ENCODE results near the gene TOPBP1. TPM values are rescaled to one million over a fixed set of nuclear protein-coding genes. Genes with fewer than 3 reads are reported as not detected.
A peak's percentile ranks its signal among the peaks of the same experiment; 100 is the strongest.

Gene TOPBP1
- total RNA-seq, 2 experiments from 2014 or later: 96.1 to 98.7 TPM

GRCh38 chr3:133598405-133598804 lies 63.3 kb downstream of the TOPBP1 start:
- no peak overlapping the region for H3K4me3 Mint-ChIP-seq
- no peaks in the 10 kb centered on the region for H3K9me3 Mint-ChIP-seq (ENCODE audit: insufficient read depth)
- H3K36me3 Mint-ChIP-seq (ENCODE audit: low read depth): peaks cover 34% of the 10 kb centered on the region
- peaks cover 7% of the 10 kb centered on the region for H3K4me1 Mint-ChIP-seq (ENCODE audit: low read depth)
- H3K27me3 Mint-ChIP-seq (ENCODE audit: low read depth): no peaks in the 10 kb centered on the region
- DNase-seq (no peak), ATAC-seq (no peak)
- POLR2A ChIA-PET: no interaction called here
- CTCF ChIA-PET: no interaction called here
- H3K27ac Mint-ChIP-seq: no peak overlapping the region

- H3K4me1 Mint-ChIP-seq (ENCODE audit: low read depth): peaks cover 7% of the 10 kb centered on the region
- no peak for DNase-seq
- no peak overlapping the region for H3K4me3 Mint-ChIP-seq
- H3K9me3 Mint-ChIP-seq (ENCODE audit: insufficient read depth): no peaks in the 10 kb centered on the region
- H3K36me3 Mint-ChIP-seq (ENCODE audit: low read depth): peaks cover 11% of the 10 kb centered on the region
- no peak overlapping the region for H3K27ac Mint-ChIP-seq
- no peaks in the 10 kb centered on the region for H3K27me3 Mint-ChIP-seq (ENCODE audit: low read depth)
- CTCF ChIA-PET: interaction anchor here (0.5 to 1.5 kb wide), 6 partner anchors 12 to 371 kb away, joined by 3 to 4 read pairs (median 4); no protein-coding TSS in a partner anchor
- POLR2A ChIA-PET: interaction anchor here (1.1 to 1.7 kb wide), 2 partner anchors 20 to 37 kb away, joined by 3 to 6 read pairs; no protein-coding TSS in a partner anchor
- ATAC-seq: peak; percentile 32
Measured at GRCh38 chr3:133595341-133595740, 66.4 kb downstream of the TOPBP1 start.

- CTCF ChIA-PET: interaction anchor here (0.9 kb wide), 1 partner anchor 21 kb away, joined by 3 read pairs; no protein-coding TSS in a partner anchor
- Mint-ChIP-seq H3K4me3 (no peak overlapping the region), H3K4me1 (ENCODE audit: low read depth) (peaks cover 7% of the 10 kb centered on the region), H3K27me3 (ENCODE audit: low read depth) (no peaks in the 10 kb centered on the region), H3K27ac (no peak overlapping the region), H3K36me3 (ENCODE audit: low read depth) (peaks cover 22% of the 10 kb centered on the region), H3K9me3 (ENCODE audit: insufficient read depth) (no peaks in the 10 kb centered on the region)
- POLR2A ChIA-PET: no interaction called here
- DNase-seq (no peak), ATAC-seq (no peak)
Measured at GRCh38 chr3:133593243-133593642, 68.5 kb downstream of the TOPBP1 start.

- Mint-ChIP-seq H3K4me3 (no peak overlapping the region), H3K4me1 (ENCODE audit: low read depth) (peaks cover 7% of the 10 kb centered on the region), H3K27ac (no peak overlapping the region), H3K27me3 (ENCODE audit: low read depth) (no peaks in the 10 kb centered on the region), H3K9me3 (ENCODE audit: insufficient read depth) (no peaks in the 10 kb centered on the region), H3K36me3 (ENCODE audit: low read depth) (peaks cover 23% of the 10 kb centered on the region)
- ChIA-PET CTCF (interaction anchor here (0.9 kb wide), 1 partner anchor 20 kb away, joined by 3 read pairs; no protein-coding TSS in a partner anchor), POLR2A (interaction anchor here (1.2 kb wide), 1 partner anchor 12 kb away, joined by 6 read pairs; no protein-coding TSS in a partner anchor)
- ATAC-seq (no peak), DNase-seq (no peak)
Measured at GRCh38 chr3:133592843-133593242, 68.9 kb downstream of the TOPBP1 start.

- ChIA-PET CTCF (interaction anchor here (1.4 kb wide), 1 partner anchor 12 kb away, joined by 5 read pairs; no protein-coding TSS in a partner anchor), POLR2A (interaction anchor here (0.6 kb wide), 2 partner anchors 15 to 179 kb away, joined by 3 read pairs; no protein-coding TSS in a partner anchor)
- H3K9me3 Mint-ChIP-seq (ENCODE audit: insufficient read depth): no peaks in the 10 kb centered on the region
- no peak for DNase-seq
- peaks cover 7% of the 10 kb centered on the region for H3K4me1 Mint-ChIP-seq (ENCODE audit: low read depth)
- H3K36me3 Mint-ChIP-seq (ENCODE audit: low read depth): peaks cover 32% of the 10 kb centered on the region
- H3K27me3 Mint-ChIP-seq (ENCODE audit: low read depth): no peaks in the 10 kb centered on the region
- ATAC-seq: no peak
- H3K4me3 Mint-ChIP-seq: no peak overlapping the region
- H3K27ac Mint-ChIP-seq: no peak overlapping the region
Measured at GRCh38 chr3:133591271-133591742, 70.4 kb downstream of the TOPBP1 start.

- POLR2A ChIA-PET: interaction anchor here (1.5 kb wide), 1 partner anchor 12 kb away, joined by 3 read pairs; no protein-coding TSS in a partner anchor
- Mint-ChIP-seq H3K36me3 (ENCODE audit: low read depth) (peaks cover 42% of the 10 kb centered on the region), H3K4me3 (no peak overlapping the region), H3K27ac (no peak overlapping the region), H3K4me1 (ENCODE audit: low read depth) (no peaks in the 10 kb centered on the region), H3K9me3 (ENCODE audit: insufficient read depth) (no peaks in the 10 kb centered on the region), H3K27me3 (ENCODE audit: low read depth) (no peaks in the 10 kb centered on the region)
- ATAC-seq: no peak
- DNase-seq: no peak
- CTCF ChIA-PET: no interaction called here
Measured at GRCh38 chr3:133589503-133589902, 72.2 kb downstream of the TOPBP1 start.

- peaks cover 46% of the 10 kb centered on the region for H3K36me3 Mint-ChIP-seq (ENCODE audit: low read depth)
- no peak overlapping the region for H3K27ac Mint-ChIP-seq
- no peaks in the 10 kb centered on the region for H3K9me3 Mint-ChIP-seq (ENCODE audit: insufficient read depth)
- no peaks in the 10 kb centered on the region for H3K4me1 Mint-ChIP-seq (ENCODE audit: low read depth)
- ChIA-PET POLR2A (interaction anchor here (1.5 kb wide), 1 partner anchor 11 kb away, joined by 3 read pairs; no protein-coding TSS in a partner anchor), CTCF (interaction anchor here (0.7 kb wide), 1 partner anchor 101 kb away, joined by 3 read pairs; no protein-coding TSS in a partner anchor)
- H3K27me3 Mint-ChIP-seq (ENCODE audit: low read depth): no peaks in the 10 kb centered on the region
- no peak overlapping the region for H3K4me3 Mint-ChIP-seq
- DNase-seq: no peak
- no peak for ATAC-seq
Measured at GRCh38 chr3:133588784-133589465, 72.8 kb downstream of the TOPBP1 start.

GRCh38 chr3:133588035-133588434 lies 73.7 kb downstream of the TOPBP1 start:
- Mint-ChIP-seq H3K9me3 (ENCODE audit: insufficient read depth) (no peaks in the 10 kb centered on the region), H3K36me3 (ENCODE audit: low read depth) (peaks cover 54% of the 10 kb centered on the region), H3K4me3 (no peak overlapping the region), H3K27ac (no peak overlapping the region), H3K4me1 (ENCODE audit: low read depth) (peaks cover 3% of the 10 kb centered on the region), H3K27me3 (ENCODE audit: low read depth) (no peaks in the 10 kb centered on the region)
- ATAC-seq: no peak
- CTCF ChIA-PET: interaction anchor here (0.6 to 1.0 kb wide), 5 partner anchors 10 to 123 kb away, joined by 3 to 4 read pairs (median 3); no protein-coding TSS in a partner anchor
- POLR2A ChIA-PET: interaction anchor here (1.5 kb wide), 1 partner anchor 10 kb away, joined by 3 read pairs; no protein-coding TSS in a partner anchor
- DNase-seq: no peak

GRCh38 chr3:133583396-133583795 lies 78.3 kb downstream of the TOPBP1 start:
- ChIA-PET CTCF (no interaction called here), POLR2A (no interaction called here)
- no peaks in the 10 kb centered on the region for H3K27me3 Mint-ChIP-seq (ENCODE audit: low read depth)
- peaks cover 22% of the 10 kb centered on the region for H3K4me1 Mint-ChIP-seq (ENCODE audit: low read depth)
- H3K9me3 Mint-ChIP-seq (ENCODE audit: insufficient read depth): no peaks in the 10 kb centered on the region
- H3K4me3 Mint-ChIP-seq: no peak overlapping the region
- H3K27ac Mint-ChIP-seq: no peak overlapping the region
- peaks cover 70% of the 10 kb centered on the region for H3K36me3 Mint-ChIP-seq (ENCODE audit: low read depth)
- ATAC-seq: no peak
- no peak for DNase-seq

- POLR2A ChIA-PET: interaction anchor here (0.6 to 9.1 kb wide), 7 partner anchors 10 to 137 kb away, joined by 3 to 95 read pairs (median 4); no protein-coding TSS in a partner anchor
- Mint-ChIP-seq H3K36me3 (ENCODE audit: low read depth) (peaks cover 72% of the 10 kb centered on the region), H3K27ac (peak overlapping the region; percentile 74), H3K4me3 (peak overlapping the region; percentile 68), H3K9me3 (ENCODE audit: insufficient read depth) (no peaks in the 10 kb centered on the region), H3K4me1 (ENCODE audit: low read depth) (peaks cover 47% of the 10 kb centered on the region), H3K27me3 (ENCODE audit: low read depth) (no peaks in the 10 kb centered on the region)
- CTCF ChIA-PET: interaction anchor here (0.7 to 5.4 kb wide), 27 partner anchors 9 to 852 kb away, joined by 3 to 66 read pairs (median 4); no protein-coding TSS in a partner anchor
- DNase-seq (no peak), ATAC-seq (no peak)
Measured at GRCh38 chr3:133578548-133579191, 83.1 kb downstream of the TOPBP1 start.

- peak overlapping the region; percentile 99 for H3K4me3 Mint-ChIP-seq
- H3K27ac Mint-ChIP-seq: peak overlapping the region; percentile 70
- POLR2A ChIA-PET: interaction anchor here (0.6 to 9.1 kb wide), 2 partner anchors 15 to 85 kb away, joined by 3 to 95 read pairs; no protein-coding TSS in a partner anchor
- ATAC-seq (no peak), DNase-seq (no peak)
- CTCF ChIA-PET: interaction anchor here (0.6 to 8.4 kb wide), 6 partner anchors 12 to 850 kb away, joined by 3 to 102 read pairs (median 4); partner anchors contain the start of gene TOPBP1
- peaks cover 52% of the 10 kb centered on the region for H3K36me3 Mint-ChIP-seq (ENCODE audit: low read depth)
- peaks cover 56% of the 10 kb centered on the region for H3K4me1 Mint-ChIP-seq (ENCODE audit: low read depth)
- no peaks in the 10 kb centered on the region for H3K9me3 Mint-ChIP-seq (ENCODE audit: insufficient read depth)
- H3K27me3 Mint-ChIP-seq (ENCODE audit: low read depth): no peaks in the 10 kb centered on the region
Measured at GRCh38 chr3:133576169-133576568, 85.6 kb downstream of the TOPBP1 start.
